GM20000 (cell line): ENCODE measurements around the gene CTNNA3.
"Not testable (repeated sequence)": the region's sequence is repeated elsewhere in the genome, so short reads cannot be mapped to it uniquely, and the experiment has no call there.

Experiments used
- DNase-seq: peaks from one replicate; pipeline ENCODE4 v3.0.0; 2012; ENCODE audit warnings: low spot score
- TF ChIP-seq, protein P1 (sequence below): IDR thresholded peaks from 2 replicates; pipeline ENCODE4 v1.5.1; 2012; ENCODE audit warnings: mild to moderate bottlenecking, control low read depth; ENCODE audit errors: extremely low read depth, missing control alignments

Gene CTNNA3

DNA sequence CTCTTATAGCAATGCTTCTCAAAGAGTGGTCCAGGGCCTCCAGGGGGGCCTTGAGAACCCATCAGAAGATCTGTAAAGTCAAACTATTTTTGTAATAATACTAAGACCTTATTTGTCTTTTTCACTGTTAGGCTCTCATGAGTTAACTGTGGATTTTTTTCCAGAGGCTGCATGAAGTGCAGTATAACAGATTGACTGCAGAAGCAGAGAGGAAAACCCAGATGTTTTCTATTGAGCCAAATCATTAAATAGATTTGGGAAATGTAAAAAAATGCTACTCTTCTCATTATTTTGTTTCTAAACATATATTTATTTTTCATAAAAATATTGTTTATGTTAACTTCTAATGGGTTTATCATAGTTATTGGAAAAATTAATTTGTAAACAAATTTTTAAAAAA lies 1359.2 kb downstream of the CTNNA3 start:
- TF ChIP-seq, protein P1, sequence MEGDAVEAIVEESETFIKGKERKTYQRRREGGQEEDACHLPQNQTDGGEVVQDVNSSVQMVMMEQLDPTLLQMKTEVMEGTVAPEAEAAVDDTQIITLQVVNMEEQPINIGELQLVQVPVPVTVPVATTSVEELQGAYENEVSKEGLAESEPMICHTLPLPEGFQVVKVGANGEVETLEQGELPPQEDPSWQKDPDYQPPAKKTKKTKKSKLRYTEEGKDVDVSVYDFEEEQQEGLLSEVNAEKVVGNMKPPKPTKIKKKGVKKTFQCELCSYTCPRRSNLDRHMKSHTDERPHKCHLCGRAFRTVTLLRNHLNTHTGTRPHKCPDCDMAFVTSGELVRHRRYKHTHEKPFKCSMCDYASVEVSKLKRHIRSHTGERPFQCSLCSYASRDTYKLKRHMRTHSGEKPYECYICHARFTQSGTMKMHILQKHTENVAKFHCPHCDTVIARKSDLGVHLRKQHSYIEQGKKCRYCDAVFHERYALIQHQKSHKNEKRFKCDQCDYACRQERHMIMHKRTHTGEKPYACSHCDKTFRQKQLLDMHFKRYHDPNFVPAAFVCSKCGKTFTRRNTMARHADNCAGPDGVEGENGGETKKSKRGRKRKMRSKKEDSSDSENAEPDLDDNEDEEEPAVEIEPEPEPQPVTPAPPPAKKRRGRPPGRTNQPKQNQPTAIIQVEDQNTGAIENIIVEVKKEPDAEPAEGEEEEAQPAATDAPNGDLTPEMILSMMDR = no peak
- DNase-seq = no peak

- DNase-seq = not testable (repeated sequence)
These were observed 1360.2 kb downstream of the CTNNA3 start for GRCh38 chr10:66335753-66336152.

DNA sequence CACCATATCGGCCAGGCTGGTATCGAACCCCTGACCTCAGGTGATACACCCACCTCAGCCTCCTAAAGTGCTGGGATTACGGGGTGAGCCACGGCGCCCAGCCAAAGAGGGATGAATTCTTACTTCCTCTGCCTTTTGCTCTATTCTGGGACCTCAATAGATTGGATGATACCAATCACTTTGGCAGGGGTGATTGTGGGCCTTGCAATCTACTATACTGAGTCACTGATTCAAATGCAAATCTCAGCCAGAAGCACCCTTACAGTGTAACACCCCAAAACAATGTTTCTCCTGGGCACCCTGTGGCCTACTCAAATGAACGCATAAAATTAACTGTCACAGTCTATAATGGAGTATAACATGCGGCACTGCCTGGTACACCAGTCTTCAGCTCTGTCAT lies 1366.8 kb downstream of the CTNNA3 start:
- TF ChIP-seq, protein P1 = no peak
- DNase-seq = no peak

DNA sequence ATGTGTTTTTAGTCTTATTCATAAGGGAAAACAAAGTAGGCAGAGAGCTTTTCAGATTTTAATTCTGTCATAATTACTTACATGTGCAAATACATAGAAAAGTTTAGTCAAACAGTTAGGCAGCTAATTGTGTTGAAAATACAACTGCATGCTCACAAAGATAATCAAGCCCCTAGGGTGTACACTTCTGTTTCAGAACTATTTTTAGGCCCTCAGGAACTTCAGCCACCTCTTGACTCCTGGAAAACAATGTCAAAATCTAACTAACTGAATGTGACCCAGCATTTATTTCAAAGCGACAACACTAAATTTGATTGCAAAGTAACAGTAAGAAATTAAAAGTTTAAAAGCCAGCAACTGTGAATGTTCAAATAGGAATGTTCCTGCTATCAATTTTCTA lies 1369.1 kb downstream of the CTNNA3 start:
- no peak for DNase-seq
- TF ChIP-seq, protein P1 = no peak

DNA sequence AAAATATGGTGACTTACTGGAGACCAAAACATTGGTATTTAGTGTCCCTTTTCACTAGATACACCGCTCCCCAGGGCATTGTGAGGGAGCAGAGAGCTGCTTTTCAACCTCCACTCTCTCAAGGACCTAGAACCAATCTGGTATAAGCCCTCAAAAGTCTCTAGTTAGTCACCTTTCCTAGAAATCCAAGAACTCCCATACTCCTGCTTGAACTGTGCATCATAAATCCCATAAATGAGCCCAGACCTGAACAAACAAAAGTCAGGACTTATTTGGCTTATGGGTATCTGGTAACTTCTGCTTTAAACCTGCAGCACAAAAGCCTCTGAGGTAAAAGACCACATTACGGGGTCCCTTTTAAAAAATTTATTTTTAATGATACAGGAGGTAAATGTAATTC lies 1373.2 kb downstream of the CTNNA3 start:
- TF ChIP-seq, protein P1 = no peak
- DNase-seq = no peak

DNA sequence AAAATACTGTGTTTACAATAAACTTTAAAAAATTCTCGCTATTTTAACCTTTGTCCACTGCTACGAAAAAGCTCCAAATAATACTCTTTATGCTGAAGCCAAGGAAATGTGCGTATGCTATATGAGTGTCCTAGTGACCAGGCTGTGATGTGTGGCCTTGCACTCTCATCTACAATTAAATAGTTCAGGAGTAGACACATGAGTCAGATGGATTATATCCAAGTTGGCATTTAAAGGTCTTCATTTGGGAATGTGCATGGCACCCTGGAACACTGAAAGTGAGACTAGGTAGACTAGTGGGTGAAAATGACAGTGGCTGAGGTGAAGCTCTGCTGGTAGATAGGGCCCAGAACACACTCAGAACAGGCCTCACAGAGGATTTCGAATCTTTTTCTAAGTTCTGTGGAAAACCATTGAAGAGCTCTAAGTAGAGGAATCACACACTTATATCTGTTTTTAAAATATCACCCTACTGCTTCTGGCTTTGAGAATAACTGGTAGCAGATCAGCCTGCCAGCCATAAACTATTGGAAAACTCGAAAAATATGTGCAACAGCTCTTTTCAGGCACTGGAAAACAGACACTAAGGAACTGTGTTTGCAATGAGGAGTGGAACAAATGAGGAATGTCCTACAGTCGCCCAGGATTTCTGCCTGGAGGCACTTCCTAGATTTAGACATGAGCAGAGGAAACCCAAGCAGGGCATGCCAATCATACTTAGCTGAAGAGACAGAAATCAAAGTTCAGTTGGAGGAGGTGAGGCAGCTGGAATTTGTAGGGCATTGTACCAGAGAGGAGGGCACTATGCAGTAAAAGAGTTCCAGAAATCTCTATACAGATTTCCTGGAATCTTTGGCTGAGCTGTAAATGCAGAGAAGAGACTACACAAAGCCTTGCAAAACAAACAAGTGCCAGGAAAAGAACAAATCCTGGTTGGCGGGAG lies 1374.0 kb downstream of the CTNNA3 start:
- DNase-seq = no peak
- TF ChIP-seq, protein P1 = no peak

DNA sequence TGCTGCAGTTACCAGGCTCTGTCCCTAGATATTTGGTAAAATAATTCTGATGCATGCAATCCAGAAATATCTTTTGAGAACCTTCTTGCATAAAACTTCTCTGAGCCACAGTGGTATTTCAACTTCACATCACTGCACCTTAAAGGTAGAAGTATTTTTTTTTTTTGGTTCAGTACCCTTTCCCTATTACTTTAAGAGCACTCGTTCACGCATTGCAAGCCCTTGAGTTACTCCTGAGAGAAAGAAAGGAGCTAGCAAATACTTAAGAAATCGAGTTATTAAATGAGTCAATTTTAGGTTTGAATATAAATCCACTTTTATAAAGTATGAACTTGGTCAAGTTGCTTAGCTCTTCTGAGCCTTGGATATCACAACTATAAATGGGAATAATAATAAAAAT lies 1377.2 kb downstream of the CTNNA3 start:
- no peak for DNase-seq
- TF ChIP-seq, protein P1 = no peak

- no peak for DNase-seq
- TF ChIP-seq, protein P1 = no peak
These were observed 1388.2 kb downstream of the CTNNA3 start for GRCh38 chr10:66307826-66308225.
